Endothelial cell of coronary artery (primary cell): ENCODE data around the gene FRMD5. TPM values are rescaled to one million over a fixed set of nuclear protein-coding genes. Genes with fewer than 3 reads are reported as not detected.

Experiments
- total RNA-seq: library from RNA; depleted of rRNA; stranded (reverse); fragments of >200 nt; gene quantifications from 2 replicates; pipeline ENCODE4 v1.2.3, GENCODE V29; 2014

Gene FRMD5
- 11.7 and 27.5 TPM in 2 replicates for total RNA-seq

DNA sequence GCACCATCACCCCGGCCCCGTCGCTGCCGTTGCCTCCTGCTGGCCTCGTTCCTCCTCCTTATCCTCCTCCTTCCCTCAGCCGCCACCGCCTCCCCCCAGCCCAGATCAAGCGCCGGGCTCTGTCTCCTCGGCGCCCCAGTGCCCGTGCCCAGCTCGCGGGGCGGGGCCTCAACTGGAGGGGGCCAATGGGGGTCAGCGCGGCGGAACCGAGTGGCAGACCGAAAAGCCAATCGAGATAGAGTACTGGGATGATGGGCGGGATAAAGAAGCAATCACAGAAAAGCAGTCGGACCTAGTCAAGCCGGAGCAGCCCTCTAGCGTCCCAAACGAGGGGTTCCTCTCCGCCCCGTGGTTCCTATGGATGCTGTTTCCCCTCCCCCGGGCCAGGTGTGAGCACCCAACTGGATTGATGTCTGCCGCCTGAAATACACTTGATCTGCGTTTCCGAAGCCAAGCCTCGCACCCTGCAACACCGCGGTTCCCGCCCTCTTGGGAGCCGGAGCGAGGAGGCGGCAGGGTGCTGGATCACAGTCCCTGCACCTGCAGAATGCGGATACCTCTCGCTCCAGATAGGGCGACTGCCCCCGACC, at the start of gene FRMD5:
TSS of gene FRMD5 (minus strand) at position 121 of the 590 bp plus-strand sequence.

DNA sequence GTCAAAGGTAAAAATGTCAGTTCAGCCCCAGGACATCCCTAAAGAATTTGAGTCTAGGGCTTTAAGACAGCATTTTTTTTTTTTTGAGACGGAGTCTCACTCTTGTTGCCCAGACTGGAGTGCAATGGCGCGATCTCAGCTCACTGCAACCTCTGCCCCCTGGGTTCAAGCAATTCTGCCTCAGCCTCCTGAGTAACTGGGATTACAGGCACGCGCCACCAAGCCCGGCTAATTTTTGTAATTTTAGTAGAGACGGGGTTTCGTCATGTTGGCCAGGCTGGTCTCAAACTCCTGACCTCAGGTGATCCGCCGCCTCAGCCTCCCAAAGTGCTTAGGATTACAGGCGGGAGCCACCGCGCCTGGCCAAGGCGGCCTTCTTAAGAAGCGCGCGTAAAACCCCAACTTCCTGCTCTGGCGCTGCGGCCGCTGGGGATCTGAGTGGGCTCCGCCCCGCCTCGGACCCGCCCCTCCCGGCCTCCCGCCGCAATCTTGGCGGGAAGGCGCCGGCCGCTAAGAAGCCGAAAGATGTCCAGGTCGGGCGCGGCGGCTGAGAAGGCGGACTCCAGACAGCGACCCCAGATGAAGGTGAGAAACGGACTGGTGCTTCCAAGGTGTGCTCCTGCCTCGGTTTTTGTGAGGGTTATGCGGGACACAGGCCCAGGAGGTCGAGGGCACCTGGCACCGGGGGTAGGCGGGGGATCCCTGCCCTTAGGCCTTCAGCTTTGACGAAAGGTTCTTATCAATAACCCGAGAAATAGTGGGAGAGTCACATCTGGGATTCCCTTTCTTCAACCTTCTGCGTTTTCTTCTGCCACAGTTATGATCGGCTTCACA, 368.3 kb downstream of the FRMD5 start, which contains the start of gene WDR76:
TSS of gene WDR76 (plus strand) at position 495 of the 834 bp plus-strand sequence. CDS start at position 526, 31 bp downstream.

DNA sequence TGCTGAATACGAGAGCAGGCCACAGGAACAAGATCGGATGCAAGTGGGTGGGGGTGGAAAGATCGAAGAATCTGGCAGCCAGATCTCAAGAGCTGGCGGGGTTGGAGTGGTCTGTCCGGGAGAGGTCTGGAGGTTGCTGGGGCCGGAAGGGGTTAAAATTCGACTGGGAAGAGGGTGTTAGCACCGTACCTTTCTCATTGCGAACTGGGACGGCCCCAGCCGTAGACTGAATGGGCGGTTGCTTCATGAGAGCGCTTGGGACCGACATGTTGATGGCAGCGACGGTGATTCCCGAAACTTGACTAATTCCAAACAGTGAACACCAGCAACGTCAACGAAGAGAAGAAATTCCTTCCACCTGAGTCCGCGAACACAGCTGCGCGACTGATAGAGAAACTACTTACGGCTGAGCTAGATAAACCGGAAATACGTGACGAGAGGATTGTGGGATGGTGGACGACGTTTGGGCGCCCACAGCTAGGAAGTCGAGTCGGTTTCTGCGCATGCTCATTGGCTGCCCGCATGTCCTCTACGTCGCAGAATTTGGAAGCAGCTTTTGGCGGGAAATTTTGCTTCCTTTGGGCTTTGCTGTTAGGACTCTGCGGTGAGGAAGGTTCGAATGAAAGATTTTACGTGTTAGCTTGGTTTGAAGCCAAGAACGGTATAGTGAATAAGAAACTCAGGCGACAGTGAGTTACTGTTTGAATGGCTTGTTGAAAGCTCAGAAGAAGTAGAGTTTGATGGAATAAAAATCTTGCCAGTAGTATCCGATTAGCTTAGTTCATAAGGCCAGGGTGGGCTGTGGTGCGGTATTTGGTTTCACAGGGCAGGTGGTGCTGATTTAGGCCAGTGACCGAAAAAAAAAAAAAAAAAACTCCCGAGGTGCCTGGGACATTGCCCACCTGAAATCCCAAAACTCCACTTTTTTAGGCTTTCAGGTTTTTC, 370.5 kb downstream of the FRMD5 start, which contains the start of gene MFAP1:
TSS of gene MFAP1 (minus strand) at position 389 of the 945 bp plus-strand sequence. CDS start at position 268, 121 bp downstream.

Other genes starting within 250 kb of the FRMD5 start
- 51.5 and 72.5 TPM in 2 replicates for gene GOLM2, start 93.4 kb upstream of the FRMD5 start, total RNA-seq
- 74.3 and 82.2 TPM in 2 replicates for gene CTDSPL2, start 232.4 kb upstream of the FRMD5 start, total RNA-seq